ENCODE measurements around the gene POLR2J2. TPM values are rescaled to one million over a fixed set of nuclear protein-coding genes. Genes with fewer than 3 reads are reported as not detected.
"Not testable (repeated sequence)": the region's sequence is repeated elsewhere in the genome, so short reads cannot be mapped to it uniquely, and the experiment has no call there.

POLR2J2 gene
- polyA plus RNA-seq, 4 donors = 0.59 to 5.3 (median 2.9) TPM

DNA sequence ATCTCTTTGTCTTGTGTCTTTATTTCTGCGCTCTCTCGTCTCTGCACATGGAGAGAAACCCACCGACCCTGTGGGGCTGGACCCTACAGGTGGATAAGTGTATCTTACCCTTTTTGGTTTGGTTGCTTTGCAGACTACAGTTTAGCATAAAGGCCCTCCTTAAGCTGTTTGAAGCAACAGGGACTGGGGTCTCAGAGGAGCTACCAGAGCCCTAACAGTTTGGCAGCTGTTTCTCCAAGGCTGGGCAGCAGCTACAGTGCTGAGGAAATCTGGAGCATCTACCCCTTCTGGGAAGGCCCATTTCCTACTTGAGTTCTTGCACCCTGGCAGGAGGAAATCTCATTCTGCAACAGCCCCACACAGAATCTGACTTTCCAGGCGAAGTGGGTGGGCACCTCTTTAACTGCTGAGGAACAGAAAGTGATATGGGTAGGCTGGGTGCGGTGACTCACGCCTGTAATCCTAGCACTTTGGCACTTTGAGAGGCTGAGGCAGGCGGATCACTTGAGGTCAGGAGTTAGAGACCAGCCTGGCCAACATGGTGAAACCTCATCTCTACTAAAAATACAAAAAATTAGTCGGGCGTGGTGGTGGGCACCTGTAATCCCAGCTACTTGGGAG, 2.1 kb upstream of the POLR2J2 start:
- DNase-seq (ENCODE audit: low read depth in 4 of 4, low spot score in 2 of 4) = not testable (repeated sequence)

DNA sequence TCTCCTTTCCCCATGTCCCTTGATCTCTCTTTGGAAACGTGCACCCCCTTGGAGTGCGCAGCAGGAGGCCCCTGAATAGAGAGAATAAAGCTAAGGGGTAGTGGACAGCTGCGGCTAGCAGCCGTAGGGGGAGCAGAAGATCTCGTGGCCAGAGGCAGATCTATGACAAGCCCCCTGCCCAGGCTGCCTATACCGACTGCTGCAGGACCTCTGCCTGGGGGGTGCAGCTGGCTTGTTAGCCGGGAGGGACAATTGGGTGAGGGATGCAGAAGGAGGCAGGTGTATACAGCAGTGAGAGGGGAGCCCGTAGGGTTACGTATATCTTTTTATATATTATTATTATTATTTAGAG, 469 bp upstream of the POLR2J2 start:
- DNase-seq (ENCODE audit: low read depth in 4 of 4, low spot score in 2 of 4) = not testable (repeated sequence)

GRCh38 chr7:102667523-102667922, 3.9 kb downstream of the POLR2J2 start:
- DNase-seq (ENCODE audit: low read depth in 4 of 4, low spot score in 2 of 4) = not testable (repeated sequence)

GRCh38 chr7:102666850-102667249, 4.6 kb downstream of the POLR2J2 start:
- DNase-seq (ENCODE audit: low read depth in 4 of 4, low spot score in 2 of 4) = not testable (repeated sequence)

DNA sequence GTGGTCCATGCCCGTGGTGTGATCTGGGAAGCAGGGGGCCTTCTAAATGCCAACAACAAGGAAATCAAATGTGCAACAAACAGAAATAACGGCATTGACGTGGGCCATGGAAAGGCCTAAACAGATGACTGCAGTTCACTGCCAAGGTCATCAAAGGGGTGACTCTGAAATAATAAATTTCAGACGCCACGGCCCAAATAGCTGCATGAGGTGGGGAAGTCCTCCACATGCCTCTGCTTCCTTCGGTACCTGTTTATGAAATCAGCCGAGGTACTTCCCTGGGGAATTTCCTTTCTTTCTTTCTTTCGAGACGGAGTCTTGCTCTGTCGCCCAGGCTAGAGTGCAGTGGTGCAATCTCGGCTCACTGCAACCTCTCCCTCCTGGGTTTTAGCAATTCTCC, 6.7 kb downstream of the POLR2J2 start:
- DNase-seq (ENCODE audit: low read depth in 4 of 4, low spot score in 2 of 4) = not testable (repeated sequence)

GRCh38 chr7:102649924-102650323, 21.5 kb downstream of the POLR2J2 start, which contains the start of gene SPDYE2B:
Gene SPDYE2B, plus strand, starts transcription at chr7:102650319. Its CDS starts 2,030 bp downstream, at chr7:102652349.
- not testable (repeated sequence) for DNase-seq (ENCODE audit: low read depth in 4 of 4, low spot score in 2 of 4)

- not testable (repeated sequence) for DNase-seq (ENCODE audit: low read depth in 4 of 4, low spot score in 2 of 4)
These were observed 23.6 kb downstream of the POLR2J2 start for GRCh38 chr7:102647813-102648212.

GRCh38 chr7:102643404-102643803, 28.1 kb downstream of the POLR2J2 start:
- DNase-seq (ENCODE audit: low read depth in 4 of 4, low spot score in 2 of 4) = not testable (repeated sequence)

GRCh38 chr7:102642691-102643090, 28.8 kb downstream of the POLR2J2 start, which contains the start of gene UPK3BL1:
Gene UPK3BL1, minus strand, starts transcription at chr7:102642791. Its CDS starts 50 bp downstream, at chr7:102642741.
- DNase-seq (ENCODE audit: low read depth in 4 of 4, low spot score in 2 of 4) = not testable (repeated sequence)

- DNase-seq (ENCODE audit: low read depth in 4 of 4, low spot score in 2 of 4) = not testable (repeated sequence)
These were observed 32.6 kb downstream of the POLR2J2 start for GRCh38 chr7:102638848-102639247.

- DNase-seq (ENCODE audit: low read depth in 4 of 4, low spot score in 2 of 4) = not testable (repeated sequence)
These were observed 34.5 kb downstream of the POLR2J2 start for GRCh38 chr7:102636956-102637355.

GRCh38 chr7:102635354-102635753, 36.1 kb downstream of the POLR2J2 start:
- DNase-seq (ENCODE audit: low read depth in 4 of 4, low spot score in 2 of 4) = not testable (repeated sequence)

- not testable (repeated sequence) for DNase-seq (ENCODE audit: low read depth in 4 of 4, low spot score in 2 of 4)
These were observed 37.2 kb downstream of the POLR2J2 start for GRCh38 chr7:102634299-102634698.

- not testable (repeated sequence) for DNase-seq (ENCODE audit: low read depth in 4 of 4, low spot score in 2 of 4)
These were observed 40.8 kb downstream of the POLR2J2 start for GRCh38 chr7:102630622-102631021.

GRCh38 chr7:102627271-102627904, 44.1 kb downstream of the POLR2J2 start:
- DNase-seq (ENCODE audit: low read depth in 4 of 4, low spot score in 2 of 4) = not testable (repeated sequence)

- not testable (repeated sequence) for DNase-seq (ENCODE audit: low read depth in 4 of 4, low spot score in 2 of 4)
These were observed 53.3 kb downstream of the POLR2J2 start for GRCh38 chr7:102618122-102618521.

DNA sequence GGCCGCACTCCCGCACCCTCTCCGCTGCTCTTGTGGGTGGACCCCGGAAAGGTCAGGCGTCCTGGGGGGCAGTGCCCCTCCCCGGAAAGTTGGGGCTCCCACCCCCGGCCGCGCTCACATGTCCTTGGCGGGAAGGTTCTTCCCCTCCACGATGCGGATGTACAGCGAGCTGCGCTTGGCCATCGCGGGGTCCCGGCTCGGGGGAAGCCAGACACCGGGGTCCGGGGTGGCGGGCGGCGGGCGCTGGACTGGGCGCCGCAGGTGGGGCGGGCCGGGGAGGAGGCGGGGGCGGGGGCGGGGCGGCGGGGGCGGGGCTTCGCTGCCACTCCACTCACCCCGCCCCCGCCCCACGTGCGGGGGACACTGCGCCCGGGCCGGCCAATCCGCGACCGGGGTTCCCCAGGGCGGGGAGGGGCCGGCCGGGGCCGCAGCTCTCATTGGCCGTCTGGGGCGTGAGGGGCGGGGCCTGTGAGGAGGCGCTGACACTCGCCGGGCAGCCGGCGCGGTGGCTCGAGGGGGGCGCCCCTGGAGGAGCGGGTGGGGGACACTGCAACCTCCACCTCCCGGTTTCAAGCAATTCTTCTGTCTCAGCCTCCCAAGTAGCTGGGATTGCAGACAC, 54.8 kb downstream of the POLR2J2 start, which contains the start of gene RASA4:
TSS of gene RASA4 (minus strand) at position 250 of the 619 bp plus-strand sequence. CDS start at position 183, 67 bp downstream.
- not testable (repeated sequence) for DNase-seq (ENCODE audit: low read depth in 4 of 4, low spot score in 2 of 4)

Data from left renal cortex interstitium (tissue), 4 donors.